ENCODE measurements around the gene ANXA2R. TPM values are rescaled to one million over a fixed set of nuclear protein-coding genes. Genes with fewer than 3 reads are reported as not detected.
"Not testable (repeated sequence)": the region's sequence is repeated elsewhere in the genome, so short reads cannot be mapped to it uniquely, and the experiment has no call there.

ANXA2R gene
- total RNA-seq, 1 donor from 2014 or later = 1.4 TPM

DNA sequence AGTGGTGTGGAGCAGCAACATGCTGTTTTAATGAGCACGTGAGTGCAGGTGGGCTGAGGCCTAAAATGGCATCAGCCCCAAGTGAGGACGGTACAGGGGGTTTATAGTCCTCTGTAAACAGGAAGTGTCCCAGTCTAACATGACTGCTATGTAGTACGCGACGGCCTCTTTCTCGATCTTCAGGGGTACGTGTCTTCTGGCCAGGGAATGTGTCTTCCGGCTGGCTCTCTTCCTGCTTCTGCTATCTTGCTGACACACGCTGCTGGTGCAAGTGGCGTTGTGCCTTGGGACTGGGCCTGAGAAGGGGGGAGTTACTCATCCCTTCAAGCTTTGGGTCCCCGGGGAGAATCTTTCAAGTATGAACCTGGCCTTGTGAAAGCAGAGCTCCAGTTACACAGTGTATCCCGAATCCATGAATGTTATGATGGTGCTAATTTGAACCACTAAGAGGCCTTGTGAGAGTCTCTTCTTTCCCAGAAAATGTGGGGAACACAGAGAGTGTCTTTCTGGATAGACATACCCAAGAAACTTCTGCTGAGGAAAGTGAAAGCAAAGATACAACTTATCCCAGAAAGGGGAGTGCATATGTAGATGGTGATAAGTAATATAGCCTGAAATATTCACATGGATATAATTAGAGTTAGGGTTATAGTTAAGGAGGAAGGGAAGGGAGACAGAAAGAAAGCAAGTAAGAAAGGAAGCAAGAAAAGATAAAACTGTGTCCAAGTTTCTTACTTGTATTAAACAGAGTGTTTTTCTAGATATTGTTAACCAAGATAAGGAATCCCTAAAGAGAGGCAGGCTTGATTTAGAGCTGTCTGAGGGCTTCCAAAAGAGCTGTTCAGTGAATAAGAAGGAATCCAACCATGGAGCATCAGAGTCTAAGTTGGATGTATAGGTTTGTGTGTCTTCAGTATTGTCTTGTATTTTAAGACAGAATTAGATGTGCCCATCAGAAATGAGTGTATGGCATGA, 35.5 kb upstream of the ANXA2R start:
- H3K27ac Mint-ChIP-seq = peak overlapping the region; percentile 88
- peaks cover 25% of the 10 kb centered on the region for H3K4me1 Mint-ChIP-seq
- H3K36me3 Mint-ChIP-seq = peaks cover 29% of the 10 kb centered on the region
- H3K9me3 Mint-ChIP-seq = no peaks in the 10 kb centered on the region
- DNase-seq (ENCODE audit: low spot score in 2 of 2, unreplicated experiment in 2 of 2) = no peak
- TF ChIP-seq, protein P1, sequence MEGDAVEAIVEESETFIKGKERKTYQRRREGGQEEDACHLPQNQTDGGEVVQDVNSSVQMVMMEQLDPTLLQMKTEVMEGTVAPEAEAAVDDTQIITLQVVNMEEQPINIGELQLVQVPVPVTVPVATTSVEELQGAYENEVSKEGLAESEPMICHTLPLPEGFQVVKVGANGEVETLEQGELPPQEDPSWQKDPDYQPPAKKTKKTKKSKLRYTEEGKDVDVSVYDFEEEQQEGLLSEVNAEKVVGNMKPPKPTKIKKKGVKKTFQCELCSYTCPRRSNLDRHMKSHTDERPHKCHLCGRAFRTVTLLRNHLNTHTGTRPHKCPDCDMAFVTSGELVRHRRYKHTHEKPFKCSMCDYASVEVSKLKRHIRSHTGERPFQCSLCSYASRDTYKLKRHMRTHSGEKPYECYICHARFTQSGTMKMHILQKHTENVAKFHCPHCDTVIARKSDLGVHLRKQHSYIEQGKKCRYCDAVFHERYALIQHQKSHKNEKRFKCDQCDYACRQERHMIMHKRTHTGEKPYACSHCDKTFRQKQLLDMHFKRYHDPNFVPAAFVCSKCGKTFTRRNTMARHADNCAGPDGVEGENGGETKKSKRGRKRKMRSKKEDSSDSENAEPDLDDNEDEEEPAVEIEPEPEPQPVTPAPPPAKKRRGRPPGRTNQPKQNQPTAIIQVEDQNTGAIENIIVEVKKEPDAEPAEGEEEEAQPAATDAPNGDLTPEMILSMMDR (IDR thresholded peaks at IDR 0.05; ENCODE audit: unreplicated experiment) = no peak
- H3K27me3 Mint-ChIP-seq (ENCODE audit: low read depth) = no peaks in the 10 kb centered on the region
- H3K4me3 Mint-ChIP-seq = no peak overlapping the region

DNA sequence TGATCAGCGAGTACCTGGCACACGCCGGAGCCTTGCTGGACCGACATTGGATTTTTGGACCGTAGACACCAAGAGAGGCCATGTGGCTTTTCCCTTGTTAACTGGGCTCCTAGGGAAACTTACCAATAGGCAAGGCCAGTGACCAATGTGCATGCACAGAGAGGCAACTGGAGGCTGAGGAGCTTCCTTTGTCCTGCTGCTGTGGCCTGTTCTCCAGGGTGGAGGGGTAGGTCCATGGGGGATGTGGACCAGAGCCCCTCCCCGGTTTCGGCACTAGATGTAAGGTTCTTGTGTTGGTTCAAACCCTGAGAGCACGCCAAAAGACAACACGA, 34.8 kb upstream of the ANXA2R start:
- TF ChIP-seq, protein P1 (IDR thresholded peaks at IDR 0.05; ENCODE audit: unreplicated experiment) = no peak
- no peak overlapping the region for H3K4me3 Mint-ChIP-seq
- peaks cover 25% of the 10 kb centered on the region for H3K4me1 Mint-ChIP-seq
- H3K27me3 Mint-ChIP-seq (ENCODE audit: low read depth) = no peaks in the 10 kb centered on the region
- no peak for DNase-seq (ENCODE audit: low spot score in 2 of 2, unreplicated experiment in 2 of 2)
- peaks cover 31% of the 10 kb centered on the region for H3K36me3 Mint-ChIP-seq
- H3K9me3 Mint-ChIP-seq = no peaks in the 10 kb centered on the region
- H3K27ac Mint-ChIP-seq = peak overlapping the region; percentile 88

DNA sequence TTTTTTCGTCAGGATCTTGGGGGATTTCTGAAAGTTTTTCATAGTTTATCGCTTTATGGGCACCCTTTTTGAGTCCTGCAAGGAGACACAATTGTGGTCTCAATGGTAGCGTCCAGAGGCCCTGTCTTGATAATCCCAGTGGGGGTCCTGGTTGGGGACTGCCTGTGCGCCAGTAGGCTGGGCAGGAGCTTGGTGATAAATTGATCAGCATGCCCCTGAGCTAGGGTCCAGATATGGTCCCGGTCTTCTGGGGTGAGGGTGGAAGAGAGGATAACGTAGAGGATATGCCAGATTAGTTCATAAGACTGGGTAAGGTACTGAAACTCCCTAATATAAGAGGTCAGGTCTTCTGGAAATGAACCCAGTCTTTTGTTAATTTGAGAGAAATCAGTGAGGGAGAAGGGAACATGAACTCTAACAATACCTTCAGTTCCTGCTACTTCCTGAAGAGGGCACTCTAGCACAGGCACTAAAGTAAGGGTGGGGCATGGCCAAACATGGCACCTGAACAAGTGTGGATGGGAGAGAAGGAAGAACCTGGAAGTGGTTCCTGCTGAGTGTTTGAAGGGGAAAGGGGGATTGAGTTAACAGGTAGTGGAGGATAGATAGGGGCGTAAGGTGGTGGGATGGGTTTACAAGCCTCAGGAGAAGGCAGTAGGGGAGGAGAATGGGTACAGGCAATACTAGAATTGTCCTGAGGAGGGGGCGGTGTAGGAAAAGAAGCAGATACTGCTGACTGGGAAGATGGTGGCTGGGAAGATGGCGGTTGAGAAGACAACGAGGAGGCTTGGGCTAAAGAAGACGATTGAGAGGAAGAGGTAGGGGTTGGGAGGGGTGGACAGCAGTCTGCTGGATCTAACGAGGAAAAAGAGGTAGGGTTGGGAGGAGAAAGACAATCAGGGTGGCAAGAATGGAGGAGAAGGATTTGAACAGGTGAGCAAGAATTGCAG, 33.8 kb upstream of the ANXA2R start:
- H3K9me3 Mint-ChIP-seq = no peaks in the 10 kb centered on the region
- H3K27me3 Mint-ChIP-seq (ENCODE audit: low read depth) = no peaks in the 10 kb centered on the region
- TF ChIP-seq, protein P1 (IDR thresholded peaks at IDR 0.05; ENCODE audit: unreplicated experiment) = peak; percentile 32
- peaks cover 31% of the 10 kb centered on the region for H3K36me3 Mint-ChIP-seq
- no peak overlapping the region for H3K27ac Mint-ChIP-seq
- no peak overlapping the region for H3K4me3 Mint-ChIP-seq
- H3K4me1 Mint-ChIP-seq = peaks cover 24% of the 10 kb centered on the region
- no peak for DNase-seq (ENCODE audit: low spot score in 2 of 2, unreplicated experiment in 2 of 2)

DNA sequence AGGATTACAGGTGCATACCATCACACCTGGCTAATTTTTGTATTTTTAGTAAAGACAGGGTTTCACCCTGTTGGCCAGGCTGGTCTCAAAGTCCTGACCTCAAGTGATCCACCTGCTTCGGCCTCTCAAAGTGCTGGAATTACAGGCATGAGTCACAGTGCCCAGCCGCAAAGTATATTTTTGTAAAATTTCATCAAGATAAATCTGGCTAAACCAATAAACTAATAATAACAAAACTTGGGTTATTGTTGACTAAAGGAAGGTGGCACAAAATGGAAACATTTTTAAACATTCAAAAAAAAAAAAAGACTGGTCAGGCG, 29.2 kb upstream of the ANXA2R start:
- H3K27me3 Mint-ChIP-seq (ENCODE audit: low read depth); H3K4me3 Mint-ChIP-seq; H3K9me3 Mint-ChIP-seq; H3K27ac Mint-ChIP-seq; DNase-seq (ENCODE audit: low spot score in 2 of 2, unreplicated experiment in 2 of 2): not testable (repeated sequence)
- Mint-ChIP-seq H3K36me3 (peaks cover 20% of the 10 kb centered on the region), H3K4me1 (peaks cover 21% of the 10 kb centered on the region)

DNA sequence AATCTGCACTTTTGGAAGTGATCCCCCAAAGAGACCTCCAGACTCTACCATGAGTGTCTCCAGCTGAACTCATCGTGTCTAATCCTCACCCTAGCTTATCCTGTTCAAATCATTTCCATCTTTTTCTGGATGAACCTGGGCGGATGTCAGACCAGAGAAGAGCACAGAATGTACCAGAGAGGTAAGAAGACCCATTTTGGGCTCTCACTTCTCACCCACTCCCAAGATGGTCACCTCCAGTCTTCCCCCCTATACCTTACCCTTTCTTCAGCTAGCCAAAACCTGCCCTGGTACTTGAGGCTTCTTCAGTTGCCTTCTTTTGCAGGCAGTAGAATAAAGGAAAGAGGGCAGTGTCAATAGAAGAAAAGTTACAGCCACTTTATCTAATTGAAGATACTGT, 27.9 kb upstream of the ANXA2R start:
- peaks cover 26% of the 10 kb centered on the region for H3K4me1 Mint-ChIP-seq
- TF ChIP-seq, protein P1 (IDR thresholded peaks at IDR 0.05; ENCODE audit: unreplicated experiment) = no peak
- DNase-seq (ENCODE audit: low spot score in 2 of 2, unreplicated experiment in 2 of 2) = no peak
- H3K36me3 Mint-ChIP-seq = peaks cover 11% of the 10 kb centered on the region
- H3K4me3 Mint-ChIP-seq = peak overlapping the region; percentile 97
- H3K27ac Mint-ChIP-seq = peak overlapping the region; percentile 99
- H3K9me3 Mint-ChIP-seq = no peaks in the 10 kb centered on the region
- H3K27me3 Mint-ChIP-seq (ENCODE audit: low read depth) = no peaks in the 10 kb centered on the region

Measured in mesothelial cell of epicardium (in vitro differentiated cells).